Measurements from ENCODE around the gene SIGLEC1.
A peak's percentile ranks its signal among the peaks of the same experiment; 100 is the strongest.

SIGLEC1 gene

GRCh38 chr20:3698591-3699001 is 13.8 kb downstream of the SIGLEC1 start:
- Histone ChIP-seq H3K27ac (ENCODE audit: low read depth, low read length) (no peak overlapping the region), H3K79me2 (ENCODE audit: control insufficient read depth, insufficient read depth, low read length) (no peaks in the 10 kb centered on the region), H2BK15ac (replicated peaks; ENCODE audit: low read depth) (no peak overlapping the region), H3K18ac (ENCODE audit: low read length) (no peak overlapping the region), H3K36me3 (ENCODE audit: control insufficient read depth, insufficient read depth, low read length) (no peaks in the 10 kb centered on the region), H3K9ac (ENCODE audit: low read length) (no peak overlapping the region), H4K8ac (ENCODE audit: low read depth, low read length) (no peak overlapping the region), H3K4me1 (ENCODE audit: control insufficient read depth, low read depth, low read length) (no peaks in the 10 kb centered on the region), H3K27me3 (ENCODE audit: insufficient read depth, low read length, poor library complexity) (no peaks in the 10 kb centered on the region), H2BK120ac (ENCODE audit: low read depth, low read length) (no peak overlapping the region), H3K56ac (ENCODE audit: low read length) (no peak overlapping the region), H2BK5ac (ENCODE audit: low read length) (no peak overlapping the region), H3K79me1 (ENCODE audit: low read length) (no peaks in the 10 kb centered on the region), H3K23ac (ENCODE audit: low read length) (no peak overlapping the region), H2AK5ac (ENCODE audit: low read length) (no peak overlapping the region), H3K4me2 (ENCODE audit: low read length) (no peak overlapping the region), H3K4ac (ENCODE audit: low read depth, low read length) (no peak overlapping the region), H3K4me3 (ENCODE audit: low read length) (no peak overlapping the region), H4K5ac (ENCODE audit: low read length) (no peak overlapping the region)
- no peak for DNase-seq
- no CpG with 5 or more reads among the region's 6 CpGs for WGBS (ENCODE audit: extremely low coverage, insufficient coverage, low lambda C conversion rate)

- no peak overlapping the region for H3K23ac ChIP-seq (ENCODE audit: low read length)
- H3K56ac ChIP-seq (ENCODE audit: low read length) = no peak overlapping the region
- H3K4me2 ChIP-seq (ENCODE audit: low read length) = no peak overlapping the region
- no peak overlapping the region for H3K27ac ChIP-seq (ENCODE audit: low read depth, low read length)
- DNase-seq = no peak
- H3K18ac ChIP-seq (ENCODE audit: low read length) = no peak overlapping the region
- H2BK5ac ChIP-seq (ENCODE audit: low read length) = no peak overlapping the region
- no CpG with 5 or more reads among the region's 18 CpGs for WGBS (ENCODE audit: extremely low coverage, insufficient coverage, low lambda C conversion rate)
- no peaks in the 10 kb centered on the region for H3K27me3 ChIP-seq (ENCODE audit: insufficient read depth, low read length, poor library complexity)
- H2BK15ac ChIP-seq (replicated peaks; ENCODE audit: low read depth) = no peak overlapping the region
- no peak overlapping the region for H4K8ac ChIP-seq (ENCODE audit: low read depth, low read length)
- H3K36me3 ChIP-seq (ENCODE audit: control insufficient read depth, insufficient read depth, low read length) = no peaks in the 10 kb centered on the region
- H3K4me3 ChIP-seq (ENCODE audit: low read length) = no peak overlapping the region
- no peak overlapping the region for H3K4ac ChIP-seq (ENCODE audit: low read depth, low read length)
- no peak overlapping the region for H2AK5ac ChIP-seq (ENCODE audit: low read length)
- no peak overlapping the region for H4K5ac ChIP-seq (ENCODE audit: low read length)
- H3K79me2 ChIP-seq (ENCODE audit: control insufficient read depth, insufficient read depth, low read length) = no peaks in the 10 kb centered on the region
- no peaks in the 10 kb centered on the region for H3K4me1 ChIP-seq (ENCODE audit: control insufficient read depth, low read depth, low read length)
- no peaks in the 10 kb centered on the region for H3K79me1 ChIP-seq (ENCODE audit: low read length)
- H2BK120ac ChIP-seq (ENCODE audit: low read depth, low read length) = no peak overlapping the region
- no peak overlapping the region for H3K9ac ChIP-seq (ENCODE audit: low read length)
These were observed 14.7 kb downstream of the SIGLEC1 start for GRCh38 chr20:3697588-3698305.

- Histone ChIP-seq H3K18ac (ENCODE audit: low read length) (no peak overlapping the region), H4K5ac (ENCODE audit: low read length) (no peak overlapping the region), H3K4me3 (ENCODE audit: low read length) (no peak overlapping the region), H3K27me3 (ENCODE audit: insufficient read depth, low read length, poor library complexity) (no peaks in the 10 kb centered on the region), H3K27ac (ENCODE audit: low read depth, low read length) (no peak overlapping the region), H3K4ac (ENCODE audit: low read depth, low read length) (no peak overlapping the region), H3K23ac (ENCODE audit: low read length) (no peak overlapping the region), H3K36me3 (ENCODE audit: control insufficient read depth, insufficient read depth, low read length) (no peaks in the 10 kb centered on the region), H3K79me1 (ENCODE audit: low read length) (no peaks in the 10 kb centered on the region), H2BK120ac (ENCODE audit: low read depth, low read length) (no peak overlapping the region), H2BK5ac (ENCODE audit: low read length) (no peak overlapping the region), H2BK15ac (replicated peaks; ENCODE audit: low read depth) (no peak overlapping the region), H3K9ac (ENCODE audit: low read length) (no peak overlapping the region), H2AK5ac (ENCODE audit: low read length) (no peak overlapping the region), H3K4me1 (ENCODE audit: control insufficient read depth, low read depth, low read length) (no peaks in the 10 kb centered on the region), H4K8ac (ENCODE audit: low read depth, low read length) (no peak overlapping the region), H3K4me2 (ENCODE audit: low read length) (no peak overlapping the region), H3K56ac (ENCODE audit: low read length) (no peak overlapping the region), H3K79me2 (ENCODE audit: control insufficient read depth, insufficient read depth, low read length) (no peaks in the 10 kb centered on the region)
- no CpG with 5 or more reads among the region's 15 CpGs for WGBS (ENCODE audit: extremely low coverage, insufficient coverage, low lambda C conversion rate)
- DNase-seq = no peak
These were observed 15.4 kb downstream of the SIGLEC1 start for GRCh38 chr20:3696745-3697587.

GRCh38 chr20:3696200-3696599 is 16.2 kb downstream of the SIGLEC1 start:
- Histone ChIP-seq H3K56ac (ENCODE audit: low read length) (no peak overlapping the region), H4K8ac (ENCODE audit: low read depth, low read length) (no peak overlapping the region), H4K5ac (ENCODE audit: low read length) (no peak overlapping the region), H3K4me1 (ENCODE audit: control insufficient read depth, low read depth, low read length) (no peaks in the 10 kb centered on the region), H3K4me2 (ENCODE audit: low read length) (no peak overlapping the region), H3K36me3 (ENCODE audit: control insufficient read depth, insufficient read depth, low read length) (no peaks in the 10 kb centered on the region), H3K4ac (ENCODE audit: low read depth, low read length) (no peak overlapping the region), H3K79me1 (ENCODE audit: low read length) (no peaks in the 10 kb centered on the region), H2AK5ac (ENCODE audit: low read length) (no peak overlapping the region), H3K18ac (ENCODE audit: low read length) (no peak overlapping the region), H2BK120ac (ENCODE audit: low read depth, low read length) (no peak overlapping the region), H3K23ac (ENCODE audit: low read length) (no peak overlapping the region), H2BK15ac (replicated peaks; ENCODE audit: low read depth) (no peak overlapping the region), H2BK5ac (ENCODE audit: low read length) (no peak overlapping the region), H3K79me2 (ENCODE audit: control insufficient read depth, insufficient read depth, low read length) (no peaks in the 10 kb centered on the region), H3K4me3 (ENCODE audit: low read length) (no peak overlapping the region), H3K9ac (ENCODE audit: low read length) (no peak overlapping the region), H3K27me3 (ENCODE audit: insufficient read depth, low read length, poor library complexity) (no peaks in the 10 kb centered on the region), H3K27ac (ENCODE audit: low read depth, low read length) (no peak overlapping the region)
- DNase-seq = peak; percentile 40
- no CpG with 5 or more reads among the region's 1 CpG for whole genome bisulfite sequencing (ENCODE audit: extremely low coverage, insufficient coverage, low lambda C conversion rate)

GRCh38 chr20:3694864-3695263 is 17.5 kb downstream of the SIGLEC1 start:
- no peaks in the 10 kb centered on the region for H3K36me3 ChIP-seq (ENCODE audit: control insufficient read depth, insufficient read depth, low read length)
- H3K23ac ChIP-seq (ENCODE audit: low read length) = no peak overlapping the region
- no peak overlapping the region for H3K27ac ChIP-seq (ENCODE audit: low read depth, low read length)
- H4K8ac ChIP-seq (ENCODE audit: low read depth, low read length) = no peak overlapping the region
- H3K4me2 ChIP-seq (ENCODE audit: low read length) = no peak overlapping the region
- H2BK120ac ChIP-seq (ENCODE audit: low read depth, low read length) = no peak overlapping the region
- H3K9ac ChIP-seq (ENCODE audit: low read length) = no peak overlapping the region
- H3K4me3 ChIP-seq (ENCODE audit: low read length) = no peak overlapping the region
- H3K4me1 ChIP-seq (ENCODE audit: control insufficient read depth, low read depth, low read length) = no peaks in the 10 kb centered on the region
- no peaks in the 10 kb centered on the region for H3K79me1 ChIP-seq (ENCODE audit: low read length)
- no peak overlapping the region for H3K56ac ChIP-seq (ENCODE audit: low read length)
- WGBS (ENCODE audit: extremely low coverage, insufficient coverage, low lambda C conversion rate) = no CpG with 5 or more reads among the region's 5 CpGs
- no peaks in the 10 kb centered on the region for H3K27me3 ChIP-seq (ENCODE audit: insufficient read depth, low read length, poor library complexity)
- H3K79me2 ChIP-seq (ENCODE audit: control insufficient read depth, insufficient read depth, low read length) = no peaks in the 10 kb centered on the region
- H2AK5ac ChIP-seq (ENCODE audit: low read length) = no peak overlapping the region
- H4K5ac ChIP-seq (ENCODE audit: low read length) = no peak overlapping the region
- DNase-seq = no peak
- no peak overlapping the region for H3K4ac ChIP-seq (ENCODE audit: low read depth, low read length)
- no peak overlapping the region for H2BK15ac ChIP-seq (replicated peaks; ENCODE audit: low read depth)
- H3K18ac ChIP-seq (ENCODE audit: low read length) = no peak overlapping the region
- no peak overlapping the region for H2BK5ac ChIP-seq (ENCODE audit: low read length)

Measured in mesendoderm (in vitro differentiated cells).